HL-60/S4 treated with retinoic acid at 250 ng/mL for 4 days and 3 days (cell line): ENCODE results near the gene ATP9B.

Experiments
- in situ Hi-C: fragments of 300-500 bp; cut with MboI; formaldehyde crosslinking; loops from 2 replicates; pipeline ENCODE4 v1.7.0; 2022; ENCODE audit warnings: low sequenced_read_pairs

ATP9B gene

DNA sequence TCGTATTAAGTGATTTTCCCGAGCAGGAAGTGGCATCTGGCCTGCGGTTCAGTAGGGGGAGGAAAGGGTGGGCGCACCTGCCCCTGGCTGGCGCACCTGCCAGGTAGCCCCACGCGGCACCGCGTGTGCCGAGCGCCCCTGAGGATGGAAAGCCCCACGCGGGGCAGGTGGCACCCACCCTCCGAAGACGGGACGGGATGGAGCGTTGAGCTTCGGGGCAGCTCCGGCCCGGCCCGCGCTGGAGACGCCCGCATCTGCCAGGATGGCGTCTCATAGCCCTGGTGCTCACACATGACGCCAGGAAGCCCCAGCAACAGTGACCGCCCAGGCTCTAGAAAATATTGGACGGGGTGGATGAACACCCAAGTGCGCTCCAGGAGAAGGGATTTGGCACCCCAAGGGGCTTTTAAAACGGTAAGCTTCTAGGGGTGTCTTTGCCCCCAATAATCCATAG is 324.0 kb downstream of the ATP9B start:
- in situ Hi-C loops: no loop called here

DNA sequence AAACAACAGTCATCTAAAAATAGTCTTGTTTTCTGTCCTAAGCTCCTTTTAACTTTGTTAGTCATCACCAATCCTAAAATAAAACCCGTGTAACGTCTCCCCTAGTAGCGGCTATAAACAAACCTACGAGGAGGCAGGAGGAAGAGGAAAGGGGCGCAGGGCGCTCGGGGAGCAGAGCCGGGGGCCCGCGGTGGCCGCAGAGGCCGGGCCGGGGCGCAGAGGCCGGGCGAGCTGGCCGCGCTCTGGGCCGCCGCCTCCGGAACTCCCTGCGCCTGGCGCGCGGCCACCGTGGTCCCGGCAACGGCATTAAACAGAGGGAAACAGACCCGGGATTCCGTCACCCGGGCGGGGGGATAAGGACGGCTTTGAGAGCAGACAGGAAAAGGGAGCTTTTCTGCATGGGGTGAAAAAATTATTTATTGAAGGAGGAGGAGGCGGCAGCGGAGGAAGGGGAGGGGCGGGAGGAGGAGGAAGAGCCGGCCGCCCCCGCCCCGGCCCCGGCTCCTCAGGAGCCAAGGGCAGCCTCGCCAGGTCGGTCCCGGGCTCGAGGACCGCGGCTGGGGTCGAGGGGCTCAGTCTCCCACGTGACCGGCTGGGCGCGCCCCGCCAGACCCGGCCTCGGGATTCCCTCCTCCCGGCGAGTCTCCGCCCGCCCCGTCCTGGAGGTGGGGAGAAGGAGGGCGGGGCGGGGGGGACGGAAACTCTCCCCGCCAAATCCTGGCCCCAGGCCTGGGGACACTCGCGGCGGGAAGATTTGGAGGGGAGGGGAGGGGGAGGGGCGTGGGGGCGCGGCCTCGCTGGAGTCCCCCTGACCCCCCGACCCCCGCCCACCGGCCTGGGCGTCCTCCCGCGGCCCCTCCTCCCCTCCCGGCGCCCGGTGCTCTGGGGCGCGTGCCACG is 324.7 kb downstream of the ATP9B start:
- in situ Hi-C loops: no loop called here

DNA sequence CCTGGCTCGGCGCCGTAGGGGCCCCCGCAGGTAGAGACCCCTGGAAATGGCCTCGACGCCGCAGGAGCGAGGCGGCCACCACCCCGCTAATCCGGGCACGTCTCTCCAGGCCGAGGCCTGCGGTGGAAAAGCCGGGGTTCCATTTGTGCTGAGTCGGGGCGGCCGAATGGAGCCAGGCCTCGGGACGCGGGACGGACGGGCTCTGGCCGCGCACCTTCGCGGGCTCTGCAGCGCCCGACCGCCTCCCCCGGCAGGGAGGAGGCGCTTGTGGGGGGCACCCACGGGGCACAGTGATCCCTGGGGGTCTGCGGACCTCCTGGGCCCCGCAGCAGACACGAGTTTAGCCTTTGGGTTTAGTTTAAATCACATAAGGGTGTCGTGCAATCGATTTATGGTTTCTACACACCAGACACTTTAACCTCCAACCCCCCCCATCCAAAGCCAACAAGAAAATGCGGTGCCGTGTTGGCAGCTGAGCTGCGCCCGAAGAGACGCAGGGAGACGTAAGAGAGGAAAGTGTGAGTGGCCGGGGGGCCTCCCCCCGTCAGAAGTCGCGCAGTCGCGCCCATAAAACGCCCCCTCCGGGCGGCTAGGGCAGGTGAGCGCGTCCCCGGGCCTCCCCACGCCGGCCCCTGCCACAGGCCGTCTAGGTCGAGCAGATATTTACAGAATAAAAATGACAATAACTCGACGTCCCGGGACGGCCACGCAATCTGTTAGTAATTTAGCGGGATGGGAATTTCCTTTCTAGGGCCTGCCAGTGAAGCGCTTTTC is 325.5 kb downstream of the ATP9B start:
- in situ Hi-C loops: no loop called here

DNA sequence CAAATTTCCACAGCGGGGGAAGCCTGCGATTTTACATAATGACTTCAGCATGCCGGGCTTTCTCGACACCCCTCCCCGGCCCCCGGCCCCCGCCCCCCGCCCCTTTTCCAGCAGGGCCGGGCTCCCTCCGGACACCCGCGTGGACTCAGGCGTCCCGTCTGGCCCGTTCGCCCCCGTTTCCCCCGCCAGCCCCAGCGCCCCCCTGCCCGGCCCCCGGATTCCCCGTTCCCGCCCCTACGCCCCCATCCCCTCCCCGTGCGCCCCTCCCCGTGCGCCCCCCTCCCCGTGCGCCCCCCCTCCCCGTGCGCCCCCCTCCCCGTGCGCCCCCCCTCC is 326.1 kb downstream of the ATP9B start:
- in situ Hi-C loops: no loop called here

DNA sequence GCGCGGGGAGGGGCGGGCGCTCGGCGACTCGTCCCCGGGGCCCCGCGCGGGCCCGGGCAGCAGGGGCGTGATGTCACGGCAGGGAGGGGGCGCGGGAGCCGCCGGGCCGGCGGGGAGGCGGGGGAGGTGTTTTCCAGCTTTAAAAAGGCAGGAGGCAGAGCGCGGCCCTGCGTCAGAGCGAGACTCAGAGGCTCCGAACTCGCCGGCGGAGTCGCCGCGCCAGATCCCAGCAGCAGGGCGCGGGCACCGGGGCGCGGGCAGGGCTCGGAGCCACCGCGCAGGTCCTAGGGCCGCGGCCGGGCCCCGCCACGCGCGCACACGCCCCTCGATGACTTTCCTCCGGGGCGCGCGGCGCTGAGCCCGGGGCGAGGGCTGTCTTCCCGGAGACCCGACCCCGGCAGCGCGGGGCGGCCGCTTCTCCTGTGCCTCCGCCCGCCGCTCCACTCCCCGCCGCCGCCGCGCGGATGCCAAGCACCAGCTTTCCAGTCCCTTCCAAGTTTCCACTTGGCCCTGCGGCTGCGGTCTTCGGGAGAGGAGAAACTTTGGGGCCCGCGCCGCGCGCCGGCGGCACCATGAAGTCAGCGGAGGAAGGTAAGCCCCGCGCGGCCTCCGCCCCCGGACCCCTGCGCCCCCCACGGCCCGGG is 326.7 kb downstream of the ATP9B start, which contains the start of gene NFATC1:
NFATC1 (plus strand) TSS at position 170 of the 644 bp plus-strand sequence; CDS start at position 465, 295 bp downstream.
- in situ Hi-C loops: no loop called here

DNA sequence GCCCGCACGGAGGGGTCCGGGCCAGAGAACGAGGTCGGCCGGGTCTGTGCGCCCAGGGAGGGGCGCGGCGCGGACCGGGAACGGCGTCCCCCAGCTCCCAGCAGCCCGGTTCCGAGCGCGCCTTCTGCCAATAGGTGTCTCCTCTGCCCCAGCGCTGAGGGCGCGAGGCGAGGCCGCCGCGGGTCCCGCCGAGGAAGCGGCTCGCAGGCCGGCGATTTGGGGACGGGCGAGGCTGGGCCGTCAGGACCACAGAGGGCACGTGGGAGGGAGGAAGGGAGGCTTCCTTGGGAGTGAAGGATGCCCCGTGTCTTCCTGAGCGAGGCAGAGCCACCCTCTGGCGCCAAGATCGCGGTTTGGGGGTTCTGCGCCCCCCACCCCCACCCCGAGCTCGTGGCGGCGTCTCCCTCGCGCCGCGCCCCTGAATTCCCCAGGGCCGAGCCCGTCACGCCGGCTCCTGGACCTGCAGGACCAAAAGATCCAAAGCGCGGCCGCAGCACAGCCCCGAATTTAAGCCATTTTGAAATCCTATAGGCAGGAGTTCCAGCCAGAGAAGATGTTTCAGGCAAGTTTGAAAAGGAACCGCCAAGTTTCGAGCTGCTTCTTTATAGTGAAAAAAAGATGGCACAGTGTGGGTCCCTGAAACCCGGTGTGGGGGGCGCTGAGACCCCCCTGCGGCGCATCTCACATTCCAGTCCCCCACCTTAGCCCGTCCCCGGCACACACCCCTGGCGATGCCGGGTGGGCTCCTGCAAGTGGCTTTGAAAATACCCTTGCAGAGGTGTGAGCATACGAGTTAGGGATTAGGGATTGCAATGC is 327.4 kb downstream of the ATP9B start:
- in situ Hi-C loops: no loop called here

DNA sequence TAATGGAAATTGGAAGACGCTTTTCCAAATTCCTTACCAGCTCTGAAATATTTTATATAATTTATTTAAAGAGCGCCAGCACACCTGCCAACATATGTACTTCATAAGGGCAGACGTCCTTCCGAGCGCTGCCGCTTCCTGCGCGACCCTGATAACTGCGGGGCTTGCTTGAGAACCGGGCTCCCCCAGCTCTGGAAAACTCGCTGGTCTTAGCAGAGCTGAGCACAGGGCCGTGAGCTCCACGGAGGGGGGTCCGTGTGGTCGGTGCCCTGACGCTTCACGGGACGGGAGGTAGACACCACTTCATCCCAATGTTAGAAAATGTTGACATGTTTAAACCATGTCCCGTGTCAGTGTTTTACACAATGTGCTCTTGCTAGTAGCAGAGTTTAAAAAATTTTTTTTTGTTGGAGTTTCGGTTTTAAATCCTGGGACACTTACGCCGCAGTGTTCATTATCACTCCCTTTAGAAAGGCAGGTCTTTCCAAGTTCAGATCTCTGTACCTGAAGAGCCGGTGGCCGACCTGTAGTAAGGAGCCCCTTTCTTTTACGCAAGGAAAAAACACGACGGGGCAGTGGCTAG is 328.1 kb downstream of the ATP9B start:
- in situ Hi-C loops: no loop called here

DNA sequence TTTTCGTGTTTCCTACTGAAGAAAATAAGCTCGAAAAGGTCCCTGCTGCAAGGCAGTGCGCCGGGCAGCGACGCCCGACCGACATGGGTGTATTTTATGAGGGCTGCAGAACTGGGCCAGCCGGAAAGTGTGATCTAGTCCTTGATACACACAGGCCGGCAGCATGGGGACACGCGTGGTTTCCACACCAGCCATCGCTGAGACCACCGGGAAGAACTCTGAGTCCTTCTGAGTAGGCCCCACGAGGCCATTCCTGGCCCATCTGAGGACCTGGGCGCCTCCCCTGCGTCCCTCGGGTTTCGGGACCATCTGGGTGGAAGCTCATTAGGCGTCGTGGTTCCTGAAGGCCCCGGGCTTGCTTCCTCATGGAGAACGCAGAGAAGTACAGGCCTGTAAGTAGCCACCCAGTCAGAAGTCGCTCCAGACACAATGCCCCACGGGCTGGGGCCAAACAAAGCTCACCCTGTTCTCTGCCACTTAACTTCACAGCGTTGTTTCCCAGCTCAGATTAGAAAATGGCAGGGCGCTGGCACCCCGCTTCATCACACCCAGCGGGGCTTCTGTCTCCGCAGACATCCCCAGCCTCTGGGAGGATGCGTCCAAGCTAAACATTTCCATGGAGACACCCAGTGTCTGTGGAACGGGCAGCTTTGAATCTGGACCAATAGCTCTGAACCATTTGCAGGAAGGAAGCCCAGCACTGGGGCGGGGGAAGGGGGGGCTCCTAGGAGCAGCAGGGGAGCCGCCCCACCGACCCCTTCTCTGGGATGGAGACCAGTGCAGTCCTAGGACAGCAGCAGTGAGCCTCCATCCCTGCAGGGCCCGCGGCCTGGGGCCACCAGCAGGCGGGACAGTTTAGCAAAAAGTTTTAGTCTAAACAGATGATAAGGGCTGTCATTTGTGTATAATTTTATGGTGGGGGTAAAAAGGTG is 328.9 kb downstream of the ATP9B start:
- in situ Hi-C loops: no loop called here

DNA sequence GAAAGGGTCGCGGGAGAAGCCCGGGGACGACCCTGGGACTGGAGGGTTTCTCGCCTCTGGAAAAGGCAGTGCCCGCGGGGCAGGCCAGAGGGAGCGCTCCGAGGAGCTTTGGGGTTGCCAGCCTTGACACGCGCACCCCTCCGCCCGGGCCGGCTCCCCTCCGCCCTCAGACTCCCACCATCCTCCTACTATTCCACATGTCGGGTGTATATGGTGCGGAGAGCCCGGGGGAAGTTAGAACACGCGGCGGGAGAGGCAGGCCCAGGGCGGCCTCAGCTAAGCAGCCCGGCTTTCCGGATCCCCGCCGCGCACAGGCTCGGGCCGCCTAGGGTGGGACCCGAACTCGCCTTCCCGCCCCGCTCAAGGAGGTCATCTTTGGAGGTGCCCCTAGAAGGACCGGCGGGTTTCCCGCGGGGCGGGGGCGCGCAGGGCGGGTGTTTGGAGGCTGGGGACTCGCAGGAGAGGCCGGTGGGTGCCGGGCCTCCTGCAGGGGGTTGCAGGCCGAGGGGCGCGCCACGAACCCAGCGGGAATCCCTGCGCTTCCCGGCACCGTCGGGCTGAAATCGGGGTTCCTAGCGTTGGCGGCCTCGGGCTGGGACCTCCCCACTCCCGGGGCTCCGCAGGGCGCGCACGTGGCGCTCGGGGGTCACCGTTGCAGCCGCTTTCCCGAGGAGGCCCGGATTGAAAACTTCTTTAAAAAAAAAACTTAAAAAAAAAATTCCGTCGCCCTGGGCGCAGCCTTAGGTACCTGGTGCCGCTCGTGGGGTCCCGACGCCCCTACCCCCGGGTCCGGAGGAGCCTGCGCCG is 330.3 kb downstream of the ATP9B start:
- in situ Hi-C loops: loop anchor here (10.0 kb wide), 1 partner anchor 115 kb away; no protein-coding TSS in a partner anchor

DNA sequence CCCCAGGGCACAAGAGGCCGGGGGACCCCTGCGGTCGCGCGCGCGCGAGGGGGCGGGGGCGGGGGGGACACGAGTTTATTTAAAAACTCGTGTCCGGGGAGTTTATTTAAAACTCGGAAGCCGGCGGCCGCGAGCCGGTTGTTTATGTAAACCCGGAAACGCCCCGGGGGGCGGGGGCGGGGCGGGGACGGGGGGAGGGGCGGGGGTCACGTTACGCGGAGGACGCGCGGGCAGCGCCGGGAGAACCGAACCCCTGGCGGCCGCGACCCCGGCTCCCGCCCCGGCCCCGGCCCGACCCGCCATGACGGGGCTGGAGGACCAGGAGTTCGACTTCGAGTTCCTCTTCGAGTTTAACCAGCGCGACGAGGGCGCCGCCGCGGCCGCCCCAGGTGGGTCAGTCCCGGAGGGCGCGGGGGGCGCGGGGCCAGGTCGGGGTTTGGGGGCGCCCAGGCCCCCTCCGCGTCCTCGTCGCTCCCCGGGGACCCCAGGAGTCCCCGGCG is 330.9 kb downstream of the ATP9B start:
- in situ Hi-C loops: loop anchor here (10.0 kb wide), 1 partner anchor 115 kb away; no protein-coding TSS in a partner anchor

DNA sequence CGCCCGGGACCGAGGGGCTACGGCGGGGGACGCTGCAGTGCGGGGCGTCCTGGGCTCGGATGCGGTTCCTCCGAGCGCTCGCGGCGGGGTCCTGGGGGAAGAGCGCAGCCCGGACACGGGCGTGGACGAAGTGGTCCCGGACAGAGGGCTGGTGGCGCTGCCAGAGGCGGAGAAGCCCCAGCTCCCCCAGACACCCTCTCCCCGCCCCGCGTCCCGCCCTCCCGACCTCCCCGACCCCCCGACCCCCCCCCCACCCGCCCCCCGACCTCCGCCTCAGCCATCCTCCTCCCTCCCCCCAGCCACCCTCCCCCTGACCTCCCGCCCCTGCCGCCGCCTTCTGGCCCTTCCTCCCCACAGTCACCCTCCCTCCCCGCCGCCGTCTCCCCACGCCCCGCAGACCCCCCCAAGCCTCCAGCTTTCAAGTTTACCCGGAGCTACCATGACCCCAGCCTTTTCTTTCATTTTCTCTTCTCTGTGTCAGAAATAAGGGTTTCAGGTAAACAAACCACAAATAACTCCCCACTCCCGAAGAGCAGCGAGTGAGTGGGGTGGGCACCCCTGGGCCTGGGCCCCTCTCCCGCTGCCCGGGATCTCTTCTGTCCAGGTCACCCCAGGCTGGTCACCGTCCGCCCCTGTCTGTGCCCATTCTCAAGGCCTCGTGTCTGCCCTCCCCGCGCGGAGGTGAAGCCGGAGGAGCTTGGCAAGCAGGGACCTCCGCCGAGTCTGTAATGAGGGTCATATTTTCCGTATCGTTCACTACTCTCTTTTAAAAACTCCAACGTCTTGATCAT is 331.6 kb downstream of the ATP9B start:
- in situ Hi-C loops: loop anchor here (10.0 kb wide), 1 partner anchor 114 kb away; no protein-coding TSS in a partner anchor

DNA sequence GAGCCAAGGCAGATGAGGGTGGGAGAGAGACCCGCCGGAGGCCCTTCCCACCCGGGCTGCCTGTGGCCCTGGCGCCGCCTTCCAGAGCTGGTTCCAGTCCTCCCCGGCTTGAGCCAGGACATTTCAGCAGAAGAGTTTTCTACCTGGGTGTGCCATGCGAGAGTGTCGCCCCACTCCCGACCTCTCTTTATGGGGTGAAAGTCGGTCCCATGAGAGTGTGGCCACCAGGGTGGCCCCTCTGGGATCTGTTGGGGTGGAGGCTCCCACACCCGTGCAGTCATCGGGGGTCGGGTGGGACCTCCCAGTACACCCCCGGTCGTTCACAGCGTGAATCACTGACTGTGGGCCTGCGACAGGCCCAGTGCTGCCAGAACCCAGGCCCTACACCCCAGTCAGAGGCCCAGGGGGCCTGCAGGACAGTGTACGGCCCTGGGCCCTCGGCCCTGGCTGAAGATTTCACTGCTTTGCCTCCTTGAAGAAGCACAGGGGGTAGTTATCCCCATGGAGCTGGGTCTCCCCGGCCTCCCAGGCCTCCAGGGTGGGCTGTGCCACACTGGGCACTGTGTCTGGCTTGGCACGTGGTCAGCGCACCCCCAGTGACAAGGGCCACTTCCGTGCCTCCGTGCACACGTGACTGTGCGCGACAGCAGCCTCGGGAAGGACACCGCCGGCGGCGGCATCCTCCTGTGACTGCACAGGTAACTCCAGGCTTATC is 332.5 kb downstream of the ATP9B start:
- in situ Hi-C loops: loop anchor here (10.0 kb wide), 1 partner anchor 113 kb away; no protein-coding TSS in a partner anchor

DNA sequence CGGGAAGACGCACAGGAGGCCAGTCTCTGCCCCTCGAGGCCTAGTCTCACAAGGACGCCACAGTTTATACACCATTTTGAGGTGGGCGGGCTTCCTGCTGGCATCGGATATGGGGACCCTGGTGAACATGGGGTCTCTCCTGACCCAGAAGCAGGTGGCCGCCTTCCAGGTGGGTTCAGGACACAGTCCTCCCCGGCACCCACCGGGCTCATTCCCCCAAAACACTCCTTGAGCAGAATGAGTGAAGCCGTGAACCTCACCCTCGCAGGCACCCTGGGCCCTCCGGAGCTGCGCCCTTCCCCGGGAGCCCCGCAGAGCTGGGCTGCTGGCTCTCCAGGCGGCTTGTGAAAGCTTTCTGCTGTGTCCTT is 333.0 kb downstream of the ATP9B start:
- in situ Hi-C loops: loop anchor here (10.0 kb wide), 1 partner anchor 113 kb away; no protein-coding TSS in a partner anchor

DNA sequence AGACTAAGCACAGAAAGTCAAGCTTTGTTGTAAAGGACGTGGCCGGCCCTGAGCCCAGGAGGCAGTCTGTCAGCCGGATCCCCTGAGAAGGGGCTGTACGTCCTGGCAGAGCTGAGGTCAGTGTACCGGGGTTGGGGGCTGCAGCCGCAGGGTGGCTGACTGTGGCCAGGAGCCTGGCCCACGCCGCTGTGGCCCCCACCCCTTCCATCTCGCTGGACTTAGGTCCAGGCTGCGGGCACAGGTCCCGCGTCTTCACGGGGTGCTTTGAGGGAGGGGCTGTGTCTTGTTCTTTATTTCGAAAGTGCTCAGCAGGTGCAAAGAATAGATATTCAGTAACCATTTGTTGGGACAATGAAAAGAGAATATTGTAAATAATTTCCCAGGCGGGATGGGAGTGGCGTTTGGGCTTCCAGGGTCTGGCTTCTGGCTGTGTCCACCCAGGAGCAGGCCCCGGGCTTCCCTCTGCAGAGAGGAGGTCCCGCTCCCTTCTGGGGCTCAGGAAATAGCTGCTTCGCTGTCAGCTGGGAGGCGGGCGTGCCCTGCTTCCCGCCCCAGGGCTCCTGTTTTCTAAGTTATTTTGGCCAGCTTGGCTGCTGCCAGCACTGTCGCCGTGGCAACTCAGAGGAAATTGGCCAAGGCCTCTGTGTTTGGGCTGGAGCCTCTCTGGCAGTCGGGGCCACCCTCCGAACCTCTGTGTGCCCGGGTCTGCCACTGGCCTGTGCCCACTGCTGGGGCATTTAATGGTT is 334.0 kb downstream of the ATP9B start:
- in situ Hi-C loops: loop anchor here (10.0 kb wide), 1 partner anchor 112 kb away; no protein-coding TSS in a partner anchor

DNA sequence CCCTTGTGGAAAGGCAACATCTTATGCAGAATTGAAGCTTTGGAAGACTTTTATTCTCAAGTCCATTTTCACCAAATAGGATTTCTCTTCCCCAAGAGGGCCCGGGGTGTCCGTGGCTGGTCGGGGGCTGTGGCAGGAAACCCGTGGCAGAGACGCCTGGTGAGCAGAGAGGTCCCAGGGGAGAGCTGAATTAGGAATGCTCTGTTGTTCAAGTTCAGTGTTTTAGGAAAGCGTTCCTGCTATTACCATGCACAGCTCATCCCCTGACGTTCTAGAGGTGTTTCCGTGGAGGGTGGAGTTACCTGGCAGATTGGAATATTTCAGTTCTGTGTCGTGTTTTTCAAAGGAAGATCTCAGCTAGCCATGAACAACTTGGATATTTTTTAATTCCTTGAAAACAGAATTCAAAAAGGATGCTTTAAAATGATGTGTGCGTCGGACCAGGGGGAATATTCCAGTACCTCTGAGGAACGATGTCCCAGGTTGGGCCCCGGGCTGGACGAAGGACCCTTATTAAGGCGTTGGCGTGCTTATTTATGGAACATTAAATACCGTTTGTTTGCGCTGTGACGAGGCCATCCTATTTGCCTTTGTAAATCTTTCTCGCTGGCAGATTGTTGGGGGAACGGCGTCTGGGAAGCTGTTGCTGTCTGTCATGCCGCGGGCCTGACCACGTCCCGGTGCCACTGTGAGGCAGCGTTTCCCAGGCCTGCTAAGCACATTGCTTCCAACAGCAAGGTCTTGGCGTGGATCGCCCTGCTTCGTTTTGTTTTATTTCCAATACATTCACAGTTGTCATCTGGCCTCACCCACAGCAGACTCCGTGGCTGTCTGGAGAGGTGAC is 334.8 kb downstream of the ATP9B start:
- in situ Hi-C loops: loop anchor here (10.0 kb wide), 1 partner anchor 111 kb away; no protein-coding TSS in a partner anchor
